Activated CD4-positive, alpha-beta T cell treated with anti-CD3 and anti-CD28 coated beads, Interleukin-2, amount 50 U/mL, for 48 hours (primary cell): ENCODE measurements around the gene PCSK2.

ENCODE experiments used
- DNase-seq, 2 experiments: peaks; one replicate each; pipeline ENCODE4 v3.0.0-alpha.2; 2020

Gene PCSK2

GRCh38 chr20:17406051-17406590 is 179.3 kb downstream of the PCSK2 start:
- DNase-seq: no peak

GRCh38 chr20:17407550-17407949 is 180.7 kb downstream of the PCSK2 start:
- no peak for DNase-seq

- no peak for DNase-seq
These were observed 190.4 kb downstream of the PCSK2 start for GRCh38 chr20:17417225-17417624.

DNA sequence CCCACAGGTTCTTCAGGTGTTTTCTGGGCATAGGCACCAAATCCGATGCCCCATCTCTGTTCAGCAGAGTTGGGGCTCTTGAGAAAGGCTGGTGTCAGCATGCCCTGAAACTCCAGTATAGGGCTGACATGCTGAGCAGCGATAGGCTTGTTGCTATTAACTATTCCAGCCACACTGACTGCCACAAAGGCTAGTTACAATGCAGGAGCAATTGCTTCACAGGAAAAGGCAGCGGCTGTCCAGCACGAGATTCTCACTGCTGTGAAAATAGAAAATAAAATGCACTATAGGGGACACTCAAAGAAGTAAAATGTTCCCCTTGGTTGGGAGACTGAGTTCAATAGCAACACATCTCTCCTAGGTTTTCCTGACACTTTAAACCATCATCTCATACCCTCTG is 191.9 kb downstream of the PCSK2 start:
- DNase-seq: no peak

GRCh38 chr20:17419479-17420041 is 192.7 kb downstream of the PCSK2 start:
- DNase-seq: no peak

DNA sequence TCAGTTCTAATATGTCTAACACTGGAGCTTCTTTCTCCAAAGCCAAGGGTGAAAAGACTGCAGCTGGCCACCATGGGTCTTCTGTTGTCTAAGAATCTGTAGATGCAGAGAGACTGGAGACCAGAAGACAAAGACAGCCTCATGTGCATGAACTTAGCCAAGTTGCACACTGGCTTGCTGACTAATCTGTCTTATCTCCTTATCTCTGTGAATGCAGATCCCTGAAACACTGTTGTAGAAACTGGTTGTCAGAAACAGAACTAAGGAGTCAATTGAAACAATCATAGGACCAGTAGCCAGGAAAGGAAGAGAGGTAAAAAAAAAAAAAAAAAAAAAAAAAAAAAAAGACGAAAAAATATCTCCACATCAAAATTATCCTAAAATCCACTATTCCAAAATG is 194.7 kb downstream of the PCSK2 start:
- no peak for DNase-seq

DNA sequence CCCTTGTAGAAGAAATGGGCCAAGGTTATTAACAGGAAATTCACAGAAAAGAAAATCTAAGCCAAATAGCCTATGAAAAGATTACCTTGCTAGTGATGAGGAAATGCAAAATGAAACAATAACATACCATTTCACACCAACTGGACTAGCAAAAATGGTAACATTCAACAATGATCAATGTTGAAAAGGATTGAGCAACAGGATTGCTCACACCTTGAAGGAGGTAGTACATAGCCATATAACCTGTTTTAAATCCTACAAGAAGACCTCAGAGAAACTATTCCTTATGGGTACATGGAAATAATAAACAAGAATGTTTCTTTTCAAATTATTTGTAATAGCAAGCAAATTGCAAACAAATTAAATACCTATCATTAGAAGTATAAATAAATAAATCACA is 196.9 kb downstream of the PCSK2 start:
- DNase-seq: no peak

- DNase-seq: no peak
These were observed 200.8 kb downstream of the PCSK2 start for GRCh38 chr20:17427638-17428037.

DNA sequence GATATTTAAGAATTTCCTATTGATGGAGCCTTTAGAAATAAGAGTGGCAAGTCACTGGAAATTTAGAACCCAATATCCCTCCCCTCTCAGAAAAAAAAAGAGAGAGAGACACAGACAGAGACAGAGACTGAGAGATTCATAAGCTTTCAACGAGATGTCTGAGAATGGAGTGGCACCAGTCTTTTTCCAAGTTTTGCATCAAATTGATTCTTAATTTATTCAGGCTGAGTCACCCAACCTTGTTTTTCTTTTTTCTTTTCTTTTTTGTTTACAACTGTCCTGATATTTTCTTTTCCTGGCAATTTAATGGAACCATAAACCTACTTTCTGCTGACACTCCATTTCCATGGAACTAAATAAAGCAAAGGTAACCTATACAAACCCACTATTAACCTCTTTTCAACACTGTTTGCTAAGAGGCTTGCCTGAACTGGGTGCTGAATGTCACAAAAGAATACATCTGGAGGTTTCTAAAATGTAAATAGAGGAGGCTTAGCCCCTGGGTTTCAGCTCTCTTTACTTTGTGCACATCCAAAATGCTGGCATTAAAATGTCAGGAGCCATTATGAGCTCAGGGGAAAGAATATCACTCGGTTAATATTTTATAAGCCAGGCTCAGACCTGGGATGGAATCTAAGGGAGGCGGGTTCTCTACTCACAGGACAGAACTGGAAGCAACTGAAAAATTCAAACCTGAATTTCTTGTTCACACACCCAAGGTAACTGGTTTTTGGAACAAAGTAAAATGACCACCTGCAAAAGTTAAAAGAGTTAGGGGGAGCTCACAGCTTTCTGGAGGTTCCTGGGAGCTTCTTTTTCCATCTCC is 203.5 kb downstream of the PCSK2 start:
- DNase-seq: no peak

DNA sequence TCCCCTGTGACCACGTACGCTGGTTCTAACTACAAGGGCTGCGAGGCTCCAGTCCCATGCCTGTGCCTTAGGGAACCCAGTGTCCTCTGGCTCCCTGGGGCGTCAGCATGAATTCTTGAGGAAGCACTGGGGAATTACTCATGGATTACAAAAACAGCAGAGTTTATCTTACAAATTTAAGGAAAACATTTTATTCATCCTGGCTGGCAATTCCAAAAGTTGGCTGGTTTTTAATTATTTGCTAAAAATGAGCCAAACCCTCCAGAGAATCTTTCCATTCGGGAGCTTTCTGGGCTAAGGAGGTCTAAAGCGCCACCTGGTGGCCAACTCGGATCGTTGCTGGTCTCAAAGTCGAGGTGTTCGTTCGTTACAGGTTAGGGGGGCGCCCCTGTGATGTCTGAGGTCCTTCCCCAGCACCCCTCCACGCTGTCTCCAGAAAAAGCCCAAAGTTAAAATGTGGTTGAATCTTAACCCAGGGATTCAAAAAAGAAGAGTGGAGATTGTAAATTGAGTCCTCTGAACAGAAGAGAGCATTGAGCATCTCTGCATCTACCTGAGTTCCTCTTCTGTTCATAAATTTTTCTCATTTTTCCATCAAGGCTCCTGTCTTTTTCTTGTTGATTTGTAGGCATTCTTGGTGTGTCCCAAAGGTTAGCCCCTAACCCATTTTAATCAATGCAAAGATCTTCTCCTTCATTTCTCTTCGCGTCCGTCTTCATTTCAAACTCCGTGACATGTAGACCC is 205.0 kb downstream of the PCSK2 start:
- DNase-seq: peak; percentile 52 to 53

DNA sequence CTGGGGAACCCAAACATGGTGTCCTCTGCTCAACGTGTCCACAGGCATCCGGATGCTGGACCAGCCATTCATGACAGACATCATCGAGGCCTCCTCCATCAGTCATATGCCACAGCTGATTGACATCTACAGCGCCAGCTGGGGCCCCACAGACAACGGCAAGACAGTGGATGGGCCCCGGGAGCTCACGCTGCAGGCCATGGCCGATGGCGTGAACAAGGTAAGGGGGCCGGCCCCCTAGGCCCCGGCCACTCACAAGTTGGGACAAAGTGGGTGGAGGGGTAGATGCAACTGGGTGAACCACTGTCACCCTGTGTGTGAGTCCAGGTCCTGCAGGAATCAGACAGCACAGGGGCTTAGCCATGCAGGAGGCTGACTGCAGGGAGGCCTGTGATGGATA is 209.8 kb downstream of the PCSK2 start:
- DNase-seq: no peak

GRCh38 chr20:17437251-17437650 is 210.4 kb downstream of the PCSK2 start:
- DNase-seq: no peak

DNA sequence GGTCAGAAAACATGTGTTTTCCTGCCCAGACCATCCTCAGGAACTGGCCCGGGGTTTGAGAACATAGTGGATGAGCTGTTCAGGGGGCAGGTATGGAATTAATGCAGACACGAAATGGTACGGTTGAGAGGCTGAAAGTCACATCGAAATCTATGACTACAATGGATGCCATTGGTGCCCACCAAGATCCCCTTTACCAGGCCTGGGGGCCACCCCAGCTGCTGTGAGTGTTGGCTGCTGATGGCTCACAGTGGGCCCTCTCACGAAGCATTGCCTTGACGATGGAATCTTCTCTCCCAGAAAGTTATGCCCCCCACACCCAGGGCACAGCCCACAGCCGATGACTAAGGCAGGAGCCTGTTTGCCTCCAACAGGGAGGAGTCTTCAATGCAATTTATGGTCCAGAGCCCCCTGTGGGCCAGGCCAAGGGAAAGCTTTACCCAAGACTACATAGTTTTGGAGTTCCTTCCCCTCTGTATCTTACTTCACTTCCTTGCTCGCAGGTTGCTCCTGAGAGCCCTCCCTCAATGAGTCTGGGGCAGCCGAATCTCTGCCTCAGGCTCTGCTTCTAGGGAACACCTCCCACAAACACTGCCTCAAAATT is 211.7 kb downstream of the PCSK2 start:
- DNase-seq: no peak

DNA sequence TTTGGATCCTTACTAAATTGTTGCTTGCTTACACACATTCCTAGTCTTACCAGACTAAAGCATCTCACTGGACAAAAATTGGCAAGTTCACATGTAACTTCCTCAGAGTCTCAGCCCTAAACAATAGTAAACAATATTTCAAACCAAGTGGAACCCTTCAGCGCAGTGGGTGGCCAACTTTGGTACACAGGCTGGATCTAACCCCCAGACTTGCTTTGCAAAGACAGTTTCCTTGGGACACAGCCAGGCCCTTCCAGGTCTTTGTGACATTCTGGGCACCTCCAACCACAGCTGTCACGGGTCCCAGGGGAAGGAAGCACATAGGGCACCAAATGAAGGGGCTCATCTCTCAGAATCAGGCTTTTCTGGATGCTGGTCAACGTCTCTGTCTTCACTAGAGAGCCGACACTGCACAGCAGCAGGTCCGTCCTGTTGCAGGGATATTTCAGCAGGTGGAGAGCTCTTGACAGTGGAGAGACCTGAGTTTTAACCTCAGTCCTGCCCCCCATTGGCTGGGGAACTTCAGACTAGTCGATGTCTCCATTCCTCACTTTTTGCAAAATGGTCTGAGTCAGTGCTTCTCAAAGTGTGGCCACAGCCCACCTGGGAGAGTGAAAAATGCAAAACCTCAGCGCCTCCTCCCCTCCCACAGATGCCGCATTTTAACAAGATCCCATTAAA is 212.9 kb downstream of the PCSK2 start:
- DNase-seq: no peak

GRCh38 chr20:17441745-17442144 is 214.9 kb downstream of the PCSK2 start:
- DNase-seq: no peak

- no peak for DNase-seq
These were observed 215.7 kb downstream of the PCSK2 start for GRCh38 chr20:17442588-17442987.

GRCh38 chr20:17443131-17443858 is 216.5 kb downstream of the PCSK2 start:
- no peak for DNase-seq

GRCh38 chr20:17444091-17444490 is 217.3 kb downstream of the PCSK2 start:
- no peak for DNase-seq

DNA sequence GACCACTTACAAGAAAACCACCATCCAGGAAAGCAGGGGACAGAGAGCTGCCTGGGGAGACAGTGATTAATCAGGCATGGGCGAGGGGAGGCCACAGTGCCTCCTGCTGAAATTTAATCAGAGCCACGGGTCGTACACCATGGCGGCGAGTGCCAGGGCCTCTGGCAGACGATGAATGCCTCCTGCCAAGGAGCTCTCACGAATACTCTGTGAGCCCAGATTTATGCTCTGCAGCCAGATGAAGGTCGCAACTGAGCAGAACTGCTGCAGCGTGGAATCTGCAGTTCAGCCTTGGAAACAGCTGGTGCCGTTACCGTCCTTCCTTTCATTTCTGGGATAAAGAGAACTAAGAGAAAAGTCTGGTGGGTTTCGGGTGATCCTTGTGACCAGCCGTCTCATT is 218.7 kb downstream of the PCSK2 start:
- no peak for DNase-seq

- no peak for DNase-seq
These were observed 219.3 kb downstream of the PCSK2 start for GRCh38 chr20:17446171-17446570.

DNA sequence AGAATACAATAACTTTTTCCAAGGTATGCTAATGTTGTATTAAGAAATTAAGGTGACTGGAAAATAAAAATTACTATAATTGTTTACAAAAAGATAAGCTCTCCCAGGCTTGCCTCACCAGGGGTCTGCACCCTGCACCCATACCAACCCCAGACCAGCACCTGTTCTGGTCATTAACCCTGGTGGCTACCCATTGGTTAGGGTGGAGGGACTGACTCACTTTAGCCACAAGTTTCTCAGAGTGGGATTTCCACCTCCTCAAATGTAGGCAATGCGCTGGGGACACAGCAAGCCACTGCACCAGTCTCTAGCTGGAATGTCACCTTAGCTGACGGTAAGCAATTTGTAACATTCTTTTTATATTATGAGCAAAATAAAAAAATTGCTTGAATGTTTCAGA is 221.2 kb downstream of the PCSK2 start:
- DNase-seq: no peak

DNA sequence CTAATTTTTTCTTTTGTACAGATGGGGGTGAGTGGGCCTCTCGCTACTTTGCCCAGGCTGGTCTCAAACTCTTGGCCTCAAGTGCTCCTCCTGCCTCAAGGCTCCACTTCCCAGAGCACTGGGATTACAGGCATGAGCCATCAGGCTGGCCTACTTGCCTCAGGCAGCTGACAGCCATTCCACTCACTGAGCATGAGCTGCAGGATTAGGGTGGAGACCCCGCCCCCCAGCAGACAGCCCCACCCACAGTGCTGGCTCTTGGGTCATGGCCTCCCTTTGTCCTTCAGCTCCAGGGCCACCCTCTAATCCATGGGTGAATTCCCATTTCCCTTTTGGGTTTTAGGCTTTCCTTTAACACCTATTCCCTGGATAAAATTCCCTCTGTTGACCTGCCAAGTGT is 222.2 kb downstream of the PCSK2 start:
- no peak for DNase-seq
